Breast epithelium (tissue), 4 donors: Measurements from ENCODE around the gene SP1. TPM values are rescaled to one million over a fixed set of nuclear protein-coding genes. Genes with fewer than 3 reads are reported as not detected.
"Not testable (repeated sequence)": the region's sequence is repeated elsewhere in the genome, so short reads cannot be mapped to it uniquely, and the experiment has no call there.

ENCODE experiments used
- DNase-seq, 2 donors: peaks; one replicate each; pipeline ENCODE4 v3.0.0-alpha.2; 2019; ENCODE audit warnings: low spot score in 2 of 2
- H3K27ac ChIP-seq, 2 donors: fragments of 200-600 bp; sonication (generic) in 1 of 2; one replicate each; pipeline ENCODE4 v1.5.1; 2016 to 2019; ENCODE audit warnings: mild to moderate bottlenecking in 1 of 2
- H3K27me3 ChIP-seq, 2 donors: fragments of 200-600 bp; sonication (generic) in 1 of 2; one replicate each; pipeline versions ENCODE4 v1.5.1 to v1.6.0; 2017 to 2019; ENCODE audit warnings: control low read depth in 1 of 2, mild to moderate bottlenecking in 1 of 2
- H3K36me3 ChIP-seq: fragments of 200-600 bp; one replicate; pipeline ENCODE4 v1.5.1; 2019
- H3K4me1 ChIP-seq, 2 donors: fragments of 200-600 bp; sonication (generic); one replicate each; pipeline ENCODE4 v1.5.1; 2016 to 2019; ENCODE audit warnings: control low read depth in 1 of 2
- H3K4me3 ChIP-seq, 3 donors: fragments of 200-600 bp; sonication (generic); 1 replicate in 2 of 3; 2 replicates in 1 of 3; pipeline ENCODE4 v1.5.1; 2016 to 2019; ENCODE audit warnings: mild to moderate bottlenecking in 3 of 3, moderate library complexity in 2 of 3
- H3K9me3 ChIP-seq, 2 donors: fragments of 200-600 bp; sonication (generic) in 1 of 2; one replicate each; pipeline ENCODE4 v1.5.1; 2016 to 2019; ENCODE audit warnings: control low read depth in 1 of 2
- POLR2A ChIP-seq: fragments of 450-650 bp; IDR thresholded peaks from one replicate; pipeline ENCODE4 v1.6.1; 2016; ENCODE audit warnings: antibody characterized with exemption, mild to moderate bottlenecking, moderate library complexity
- POLR2AphosphoS5 ChIP-seq, 3 donors: sonication (generic); formaldehyde crosslinking; IDR thresholded peaks; one replicate each; pipeline ENCODE4 v1.6.1; 2017; ENCODE audit warnings: antibody characterized with exemption in 3 of 3
- intact Hi-C: fragments of 100-400 bp; cut with DNase I; formaldehyde crosslinking; loops from one replicate; pipeline ENCODE4 v1.15.1; 2023; ENCODE audit warnings: low total_unique reads
- total RNA-seq, 3 donors: library from RNA; depleted of rRNA; stranded (reverse); fragments of >200 nt; gene quantifications; one replicate each; pipeline ENCODE4 v1.1.0, GENCODE V29; 2016
- TF ChIP-seq, protein P1 (sequence below), 3 donors: fragments of 450-650 bp; IDR thresholded peaks; one replicate each; pipeline ENCODE4 v1.5.1; 2016 to 2017; ENCODE audit warnings: antibody characterized with exemption in 3 of 3, mild to moderate bottlenecking in 3 of 3, moderate library complexity in 3 of 3

Gene SP1
- total RNA-seq, 3 donors from 2014 or later: 84.6 to 111 (median 91.4) TPM

DNA sequence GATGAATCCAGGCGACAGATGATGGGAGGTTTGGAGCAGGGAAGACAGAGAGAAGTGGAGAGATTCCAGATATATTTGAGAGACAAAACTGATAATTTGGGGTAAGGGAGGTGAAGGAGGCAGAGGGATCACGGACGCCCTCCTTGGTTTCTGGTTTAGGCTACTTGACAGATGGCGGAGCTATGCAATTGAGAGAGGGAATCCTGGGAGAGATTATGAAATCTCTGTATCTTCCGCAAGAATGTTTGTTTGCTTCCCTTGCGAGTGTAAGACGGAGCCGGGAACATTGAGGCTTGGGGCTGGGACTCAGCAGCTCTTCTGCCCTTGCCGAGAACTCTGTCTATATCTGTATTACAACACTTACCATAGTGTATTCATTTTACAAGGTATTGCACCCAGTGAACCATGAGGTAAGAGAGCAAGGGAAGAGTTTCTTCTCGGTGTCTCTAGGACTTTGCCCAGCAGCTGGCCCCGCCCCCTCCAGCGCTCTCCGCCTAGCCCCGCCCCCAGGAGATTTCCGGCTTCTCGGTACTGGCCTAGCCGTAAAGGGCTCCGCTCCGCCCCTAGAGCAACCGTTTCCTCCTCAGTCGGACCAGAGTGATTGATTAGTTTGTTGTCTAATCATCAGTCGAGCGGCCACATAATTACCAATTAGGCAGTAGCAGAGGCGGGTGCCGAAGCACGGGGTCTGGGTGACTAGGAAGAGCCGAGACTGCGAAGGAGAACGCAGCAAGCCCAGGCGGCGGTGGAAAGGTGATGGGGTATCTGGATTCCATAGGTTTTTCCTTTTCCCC is 61.3 kb downstream of the SP1 start, which contains the start of gene PRR13:
Gene PRR13 (plus strand): TSS at position 695 of the 794 bp plus-strand sequence. CDS start 981 bp downstream, outside the sequence.
- no peaks in the 10 kb centered on the region for H3K27me3 ChIP-seq
- peak; percentile 98 to 99 for DNase-seq
- H3K4me3 ChIP-seq: peak within 1 kb of the TSS; percentile 68 to 80 (median 73)
- peaks cover 6% of the 10 kb centered on the region for H3K36me3 ChIP-seq
- peak within 1 kb of the TSS; percentile 88 to 94 for H3K27ac ChIP-seq
- peaks cover 0 to 14% of the 10 kb centered on the region in 2 donors for H3K4me1 ChIP-seq
- TF ChIP-seq POLR2AphosphoS5 (IDR thresholded peaks at IDR 0.05) (peak; percentile 94 to 99 (median 96)), POLR2A (peak; percentile 94)
- TF ChIP-seq, protein P1, sequence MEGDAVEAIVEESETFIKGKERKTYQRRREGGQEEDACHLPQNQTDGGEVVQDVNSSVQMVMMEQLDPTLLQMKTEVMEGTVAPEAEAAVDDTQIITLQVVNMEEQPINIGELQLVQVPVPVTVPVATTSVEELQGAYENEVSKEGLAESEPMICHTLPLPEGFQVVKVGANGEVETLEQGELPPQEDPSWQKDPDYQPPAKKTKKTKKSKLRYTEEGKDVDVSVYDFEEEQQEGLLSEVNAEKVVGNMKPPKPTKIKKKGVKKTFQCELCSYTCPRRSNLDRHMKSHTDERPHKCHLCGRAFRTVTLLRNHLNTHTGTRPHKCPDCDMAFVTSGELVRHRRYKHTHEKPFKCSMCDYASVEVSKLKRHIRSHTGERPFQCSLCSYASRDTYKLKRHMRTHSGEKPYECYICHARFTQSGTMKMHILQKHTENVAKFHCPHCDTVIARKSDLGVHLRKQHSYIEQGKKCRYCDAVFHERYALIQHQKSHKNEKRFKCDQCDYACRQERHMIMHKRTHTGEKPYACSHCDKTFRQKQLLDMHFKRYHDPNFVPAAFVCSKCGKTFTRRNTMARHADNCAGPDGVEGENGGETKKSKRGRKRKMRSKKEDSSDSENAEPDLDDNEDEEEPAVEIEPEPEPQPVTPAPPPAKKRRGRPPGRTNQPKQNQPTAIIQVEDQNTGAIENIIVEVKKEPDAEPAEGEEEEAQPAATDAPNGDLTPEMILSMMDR (IDR thresholded peaks at IDR 0.05): no peak
- no peaks in the 10 kb centered on the region for H3K9me3 ChIP-seq
- intact Hi-C loops: no loop called here

DNA sequence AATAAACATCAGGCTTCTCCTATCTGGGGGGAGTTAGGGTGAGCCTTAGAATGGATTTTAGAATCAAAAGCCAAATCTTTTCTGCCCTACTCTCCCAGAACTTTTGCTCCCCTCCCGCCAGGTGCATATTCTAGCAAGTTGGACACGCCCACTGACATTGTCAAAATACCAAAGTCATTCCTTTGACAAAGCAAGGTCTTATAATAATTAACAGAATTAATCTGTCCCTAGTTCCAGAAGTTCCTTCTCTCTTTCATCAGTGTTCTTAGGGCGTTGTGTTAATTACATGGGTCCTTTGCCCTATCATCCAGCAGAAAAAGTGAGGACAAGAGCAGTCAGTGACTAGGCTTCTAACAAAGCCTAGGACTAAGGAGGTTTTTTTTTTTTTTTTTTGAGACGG is 64.0 kb downstream of the SP1 start:
- H3K4me3 ChIP-seq: no peak overlapping the region
- no peaks in the 10 kb centered on the region for H3K9me3 ChIP-seq
- H3K27ac ChIP-seq: no peak overlapping the region
- no peaks in the 10 kb centered on the region for H3K27me3 ChIP-seq
- H3K36me3 ChIP-seq: peaks cover 6% of the 10 kb centered on the region
- no peak for TF ChIP-seq POLR2A
- TF ChIP-seq POLR2AphosphoS5 (IDR thresholded peaks at IDR 0.05): no peak
- TF ChIP-seq, protein P1 (IDR thresholded peaks at IDR 0.05): no peak
- peaks cover 0 to 14% of the 10 kb centered on the region in 2 donors for H3K4me1 ChIP-seq
- intact Hi-C loops: no loop called here
- DNase-seq: no peak

DNA sequence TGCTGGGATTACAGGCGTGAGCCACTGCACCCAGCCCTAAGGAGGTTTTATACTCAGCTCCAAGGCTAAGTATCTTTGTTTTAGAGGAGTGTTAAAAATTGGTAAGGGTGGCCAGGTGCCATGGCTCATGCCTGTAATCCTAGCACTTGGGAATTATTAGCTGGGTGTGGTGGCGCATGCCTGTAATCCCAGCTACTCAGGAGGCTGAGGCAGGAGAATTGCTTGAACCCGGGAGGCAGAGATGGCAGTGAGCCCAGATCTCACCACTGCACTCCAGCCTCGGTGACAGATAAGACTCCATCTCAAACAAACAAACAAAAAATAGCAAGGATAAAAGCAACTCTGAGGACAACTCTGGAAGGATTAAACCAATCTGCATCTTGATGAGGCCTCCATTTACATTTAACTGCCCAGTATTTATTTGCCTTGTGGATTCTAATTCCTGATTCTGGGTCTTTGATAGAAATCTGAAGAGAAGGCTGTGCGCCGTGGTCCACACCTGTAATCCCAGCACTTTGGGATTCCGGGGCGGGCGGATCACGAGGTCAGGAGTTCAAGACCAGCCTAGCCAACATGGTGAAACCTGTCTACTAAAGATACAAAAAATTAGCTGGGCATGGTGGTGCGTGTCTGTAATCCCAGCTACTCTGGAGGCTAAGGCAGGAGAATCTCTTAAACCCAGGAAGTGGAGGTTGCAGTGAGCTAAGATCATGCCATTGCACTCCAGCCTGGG is 64.8 kb downstream of the SP1 start:
- DNase-seq, H3K27ac ChIP-seq, H3K4me3 ChIP-seq, H3K27me3 ChIP-seq, H3K9me3 ChIP-seq, intact Hi-C loops, H3K36me3 ChIP-seq: not testable (repeated sequence)
- H3K4me1 ChIP-seq: peaks cover 0 to 14% of the 10 kb centered on the region in 2 donors

DNA sequence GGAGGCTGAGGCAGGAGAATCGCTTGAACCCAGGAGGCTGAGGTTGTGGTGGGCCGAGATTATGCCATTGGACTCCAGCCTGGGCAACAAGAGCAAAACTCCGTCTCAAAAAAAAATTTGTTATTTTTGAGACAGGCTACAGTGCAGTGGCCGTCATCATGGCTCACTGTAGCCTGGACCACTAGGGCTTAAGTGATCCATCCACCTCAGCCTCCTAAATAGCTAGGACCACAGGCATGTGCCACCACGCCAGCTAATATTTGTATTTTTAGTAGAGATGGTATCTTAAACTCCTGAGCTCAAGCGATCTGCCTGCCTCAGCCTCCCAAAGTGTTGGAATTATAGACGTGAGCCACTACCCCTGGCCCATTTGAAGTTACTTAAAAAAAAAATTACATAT is 71.0 kb downstream of the SP1 start:
- intact Hi-C loops: no loop called here
- no peak for TF ChIP-seq POLR2AphosphoS5 (IDR thresholded peaks at IDR 0.05)
- DNase-seq: no peak
- Histone ChIP-seq H3K4me1 (peaks cover 0 to 12% of the 10 kb centered on the region in 2 donors), H3K4me3 (no peak overlapping the region), H3K36me3 (no peaks in the 10 kb centered on the region), H3K27ac (no peak overlapping the region), H3K9me3 (no peaks in the 10 kb centered on the region), H3K27me3 (no peaks in the 10 kb centered on the region)

DNA sequence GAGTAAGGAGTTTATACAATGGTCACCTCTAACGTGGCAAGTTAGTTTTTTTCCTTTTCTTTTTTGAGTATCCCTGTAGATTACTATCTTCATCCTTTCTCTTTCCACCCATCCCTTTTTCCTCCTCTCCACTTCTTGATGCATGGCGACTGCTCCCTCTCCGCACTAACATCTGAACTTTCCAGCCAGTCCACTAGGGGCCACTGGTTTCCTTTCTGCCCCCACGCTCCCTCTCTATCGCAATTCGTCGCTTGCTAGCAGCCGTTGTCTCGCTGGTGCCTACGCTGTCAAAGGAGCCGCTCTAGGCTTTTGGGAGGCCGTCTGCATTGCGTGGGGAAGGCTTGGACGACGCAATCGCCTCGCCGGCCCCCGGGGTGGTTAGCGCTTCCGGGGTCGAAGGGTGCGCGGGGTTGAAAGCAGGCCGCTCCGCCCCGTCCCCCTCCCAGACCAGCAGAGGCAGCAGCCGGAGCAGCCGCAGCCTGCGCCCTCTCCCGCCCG is 71.7 kb downstream of the SP1 start, which contains the start of gene PCBP2:
Gene PCBP2 (plus strand): TSS at position 442 of the 498 bp plus-strand sequence. CDS start 2,699 bp downstream, outside the sequence.
- Histone ChIP-seq H3K27me3 (no peaks in the 10 kb centered on the region), H3K36me3 (no peaks in the 10 kb centered on the region), H3K9me3 (no peaks in the 10 kb centered on the region), H3K4me1 (peaks cover 0 to 12% of the 10 kb centered on the region in 2 donors), H3K4me3 (peak within 1 kb of the TSS; percentile 74 to 93 (median 78)), H3K27ac (peak within 1 kb of the TSS; percentile 97 to 98)
- intact Hi-C loops: no loop called here
- TF ChIP-seq POLR2A (no peak), POLR2AphosphoS5 (IDR thresholded peaks at IDR 0.05) (peak; percentile 92 to 95 (median 93))
- TF ChIP-seq, protein P1 (IDR thresholded peaks at IDR 0.05): peak; percentile 96 to 100 (median 100)
- peak; percentile 97 to 98 for DNase-seq
